GM12878 (cell line): Measurements from ENCODE around the gene GJB1. TPM values are rescaled to one million over a fixed set of nuclear protein-coding genes. Genes with fewer than 3 reads are reported as not detected.

Source experiments
- ATAC-seq: fragments of 200-7000 bp; cut with Tn5 transposase; 3 replicates; pipeline ENCODE4 v1.9.1; 2020; ENCODE audit warnings: mild to moderate bottlenecking, moderate library complexity
- BruUV-seq: library from RNA; stranded (reverse); fragments of 400-500 nt; replicated peaks from 2 replicates; lab custom pipeline; 2021; lab: Mats Ljungman, UMichigan
- CTCF ChIA-PET: fragments of 300-600 bp; sonication (Branson Sonifier 250); formaldehyde crosslinking; extraction: SDS; loops from one replicate; lab custom pipeline; 2021; ENCODE audit warnings: inconsistent platforms; lab: Yijun Ruan, JAX
- POLR2A ChIA-PET: fragments of 350-600 bp; formaldehyde crosslinking; extraction: SDS; loops from one replicate; lab custom pipeline; 2021; ENCODE audit warnings: inconsistent platforms; lab: Charles Lee
- RAD21 ChIA-PET: fragments of 300-600 bp; sonication (Branson Sonifier 250); formaldehyde crosslinking; loops from one replicate; lab custom pipeline; 2023; ENCODE audit warnings: antibody characterized with exemption; ENCODE audit not compliant: unreplicated experiment; lab: Charles Lee
- SMC1A ChIA-PET: fragments of 300-600 bp; sonication (Branson Sonifier 250); formaldehyde crosslinking; loops from one replicate; lab custom pipeline; 2023; ENCODE audit not compliant: unreplicated experiment, uncharacterized antibody; lab: Charles Lee
- DNase-seq: peaks from one replicate; pipeline ENCODE4 v3.0.0-alpha.2; 2011; ENCODE audit warnings: low read depth, low spot score
- FAIRE-seq: peaks from 3 replicates; lab custom pipeline; 2011; peaks lifted over from hg19 to GRCh38; lab: Jason Lieb, UNC
- H2AFZ ChIP-seq: 2 replicates; pipeline ENCODE4 v1.6.0; 2011; ENCODE audit warnings: low read depth, low read length, control low read depth; ENCODE audit not compliant: control insufficient read depth
- H3K27ac ChIP-seq: 2 replicates; pipeline ENCODE4 v1.5.1; 2011; ENCODE audit warnings: control low read depth; ENCODE audit not compliant: control insufficient read depth, insufficient read depth
- H3K27me3 ChIP-seq, 2 experiments: replicated peaks in 1 of 2; 2 replicates each; pipeline versions ENCODE4 v1.6.0 to v1.6.1; 2011; ENCODE audit warnings: low read length in 1 of 2; ENCODE audit not compliant: control insufficient read depth in 2 of 2, insufficient read depth in 2 of 2
- H3K36me3 ChIP-seq, 2 experiments: 2 replicates each; pipeline ENCODE4 v1.5.1; 2011; ENCODE audit warnings: low read length in 1 of 2; ENCODE audit not compliant: control insufficient read depth in 2 of 2, insufficient read depth in 2 of 2
- H3K4me1 ChIP-seq: 2 replicates; pipeline ENCODE4 v1.6.1; 2011; ENCODE audit warnings: mild to moderate bottlenecking, low read length, moderate library complexity, mixed read lengths; ENCODE audit not compliant: control insufficient read depth, insufficient read depth
- H3K4me2 ChIP-seq: 2 replicates; pipeline ENCODE4 v1.6.0; 2011; ENCODE audit warnings: control low read depth; ENCODE audit not compliant: control insufficient read depth, insufficient read depth
- H3K4me3 ChIP-seq: fragments of 200-600 bp; sonication (generic); 2 replicates; pipeline ENCODE4 v1.5.1; 2016
- H3K79me2 ChIP-seq: 2 replicates; pipeline ENCODE4 v1.6.0; 2011; ENCODE audit warnings: low read length; ENCODE audit not compliant: control insufficient read depth, insufficient read depth
- H3K9ac ChIP-seq: 2 replicates; pipeline ENCODE4 v1.8.0; 2011; ENCODE audit warnings: low read length, control low read depth, mixed read lengths; ENCODE audit not compliant: control insufficient read depth, insufficient read depth
- H3K9me3 ChIP-seq: replicated peaks from 3 replicates; pipeline ENCODE4 v1.5.1; 2011; ENCODE audit warnings: mild to moderate bottlenecking, low read length; ENCODE audit not compliant: control insufficient read depth, insufficient read depth
- H4K20me1 ChIP-seq: 2 replicates; pipeline ENCODE4 v1.6.0; 2011; ENCODE audit not compliant: control insufficient read depth, insufficient read depth
- HCFC1 ChIP-seq: fragments of 150-350 bp; IDR thresholded peaks from 2 replicates; pipeline ENCODE4 v1.6.1; 2014; ENCODE audit warnings: low read length
- MLLT1 ChIP-seq: fragments of 450-650 bp; IDR thresholded peaks from 2 replicates; pipeline ENCODE4 v1.6.1; 2016; ENCODE audit warnings: mild to moderate bottlenecking
- SIN3A ChIP-seq: IDR thresholded peaks from 2 replicates; pipeline ENCODE4 v1.6.1; 2012; ENCODE audit warnings: low read depth, low read length, improper control_type of control experiment
- WGBS: methylation state at CpG from one replicate; pipeline ENCODE4 v1.1.6; 2016; ENCODE audit warnings: low lambda C conversion rate; ENCODE audit not compliant: insufficient replicate concordance, insufficient coverage; ENCODE audit errors: missing lambda C conversion rate; 5-methylcytosine and 5-hydroxymethylcytosine counted together
- in situ Hi-C: fragments of 300-500 bp; cut with MboI; formaldehyde crosslinking; loops from 9 replicates; pipeline ENCODE4 v1.14.3; 2018; ENCODE audit warnings: mixed read lengths
- intact Hi-C: fragments of 100-400 bp; cut with micrococcal nuclease; formaldehyde crosslinking; loops from one replicate; pipeline ENCODE4 v1.14.2; 2022; ENCODE audit not compliant: unreplicated experiment
- polyA plus RNA-seq, 11 experiments: library from polyadenylated mRNA; depleted of rRNA in 4 of 11; unstranded in 6 of 11; stranded (reverse) in 5 of 11; fragments of >200 nt; fragmentation: Nextera tagmentation in 4 of 11; fragmentation: Illumina TruSeq in 1 of 11; extraction: Ambion mirVana in 4 of 11; extraction: Trizol in 1 of 11; gene quantifications; 1 replicate in 1 of 11; 2 replicates in 10 of 11; pipeline versions ENCODE4 v1.2.1 to v1.2.3, GENCODE V29; 2011 to 2016; ENCODE audit warnings: inconsistent platforms in 2 of 11, missing spikeins in 2 of 11, low read depth in 1 of 11
- total RNA-seq, 4 experiments: library from RNA; depleted of rRNA in 3 of 4; stranded (reverse); fragments of >200 nt in 3 of 4; fragmentation: Illumina TruSeq in 1 of 4; extraction: Trizol in 1 of 4; gene quantifications; 2 replicates each; pipeline versions ENCODE4 v1.2.1 to v1.2.3, GENCODE V29; 2013 to 2021
- TF ChIP-seq, protein P1 (sequence below): fragments of 450-650 bp; formaldehyde crosslinking; IDR thresholded peaks from 2 replicates; pipeline ENCODE4 v1.5.0; 2022; ENCODE audit warnings: mild to moderate bottlenecking, missing genetic modification characterization
- TF ChIP-seq, protein P2 (sequence below): fragments of 450-650 bp; IDR thresholded peaks from 2 replicates; pipeline ENCODE4 v1.6.1; 2016; ENCODE audit warnings: mild to moderate bottlenecking

GJB1 gene
- total and polyA plus RNA-seq, 10 of the 15 experiments (the other 5 are each of a cell fraction or from before 2014, with no cell fraction given) = not detected

DNA sequence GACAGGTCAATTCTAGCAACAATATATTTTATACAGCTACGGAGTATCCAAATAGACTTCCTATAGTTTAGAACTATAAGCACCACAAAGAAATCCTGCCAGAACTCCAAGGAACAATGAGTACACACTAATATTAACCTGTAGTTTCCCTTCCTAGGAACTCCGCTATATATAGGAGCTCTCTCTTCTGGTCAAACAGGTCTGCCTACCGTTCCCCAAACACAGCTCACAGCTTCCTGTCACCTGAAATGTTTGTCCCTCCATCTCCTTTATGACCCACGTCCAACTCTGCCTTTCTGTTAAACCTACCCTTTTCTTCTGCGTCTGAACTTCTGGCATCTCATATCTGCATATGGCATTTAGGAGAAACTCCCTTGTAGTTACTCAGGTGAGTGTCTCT is 10.5 kb upstream of the GJB1 start:
- in situ Hi-C loops = no loop called here
- intact Hi-C loops = no loop called here

More for the DNA sequence above, 10.5 kb upstream of the GJB1 start:
- POLR2A ChIA-PET = no interaction called here
- CTCF ChIA-PET = no interaction called here
- no peaks in the 10 kb centered on the region for H3K79me2 ChIP-seq
- 50% methylated on average over 5 of the region's 5 CpGs for WGBS
- FAIRE-seq (no peak), DNase-seq (no peak), ATAC-seq (no peak)
- RAD21 ChIA-PET = no interaction called here
- no TSS peak for BruUV-seq
- no peak overlapping the region for H3K4me3 ChIP-seq
- H4K20me1 ChIP-seq = no peaks in the 10 kb centered on the region
- H3K36me3 ChIP-seq = no peaks in the 10 kb centered on the region
- no peak overlapping the region for H3K9ac ChIP-seq
- SMC1A ChIA-PET = interaction anchor here (2.2 kb wide), 1 partner anchor 14 kb away, joined by 8 read pairs; no protein-coding TSS in a partner anchor
- no peak overlapping the region for H2AFZ ChIP-seq
- H3K4me2 ChIP-seq = no peak overlapping the region
- no peaks in the 10 kb centered on the region; a peak in 1 of 4 replicates for H3K27me3 ChIP-seq
- no peak overlapping the region for H3K27ac ChIP-seq
- no peaks in the 10 kb centered on the region for H3K4me1 ChIP-seq
- H3K9me3 ChIP-seq = no peaks in the 10 kb centered on the region; the same call in 2 of the 3 replicates
- TF ChIP-seq, protein P1, sequence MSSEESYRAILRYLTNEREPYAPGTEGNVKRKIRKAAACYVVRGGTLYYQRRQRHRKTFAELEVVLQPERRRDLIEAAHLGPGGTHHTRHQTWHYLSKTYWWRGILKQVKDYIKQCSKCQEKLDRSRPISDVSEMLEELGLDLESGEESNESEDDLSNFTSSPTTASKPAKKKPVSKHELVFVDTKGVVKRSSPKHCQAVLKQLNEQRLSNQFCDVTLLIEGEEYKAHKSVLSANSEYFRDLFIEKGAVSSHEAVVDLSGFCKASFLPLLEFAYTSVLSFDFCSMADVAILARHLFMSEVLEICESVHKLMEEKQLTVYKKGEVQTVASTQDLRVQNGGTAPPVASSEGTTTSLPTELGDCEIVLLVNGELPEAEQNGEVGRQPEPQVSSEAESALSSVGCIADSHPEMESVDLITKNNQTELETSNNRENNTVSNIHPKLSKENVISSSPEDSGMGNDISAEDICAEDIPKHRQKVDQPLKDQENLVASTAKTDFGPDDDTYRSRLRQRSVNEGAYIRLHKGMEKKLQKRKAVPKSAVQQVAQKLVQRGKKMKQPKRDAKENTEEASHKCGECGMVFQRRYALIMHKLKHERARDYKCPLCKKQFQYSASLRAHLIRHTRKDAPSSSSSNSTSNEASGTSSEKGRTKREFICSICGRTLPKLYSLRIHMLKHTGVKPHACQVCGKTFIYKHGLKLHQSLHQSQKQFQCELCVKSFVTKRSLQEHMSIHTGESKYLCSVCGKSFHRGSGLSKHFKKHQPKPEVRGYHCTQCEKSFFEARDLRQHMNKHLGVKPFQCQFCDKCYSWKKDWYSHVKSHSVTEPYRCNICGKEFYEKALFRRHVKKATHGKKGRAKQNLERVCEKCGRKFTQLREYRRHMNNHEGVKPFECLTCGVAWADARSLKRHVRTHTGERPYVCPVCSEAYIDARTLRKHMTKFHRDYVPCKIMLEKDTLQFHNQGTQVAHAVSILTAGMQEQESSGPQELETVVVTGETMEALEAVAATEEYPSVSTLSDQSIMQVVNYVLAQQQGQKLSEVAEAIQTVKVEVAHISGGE (CRISPR knock-in tag) = no peak
- TF ChIP-seq MLLT1 (no peak), HCFC1 (no peak), SIN3A (no peak)
- TF ChIP-seq, protein P2, sequence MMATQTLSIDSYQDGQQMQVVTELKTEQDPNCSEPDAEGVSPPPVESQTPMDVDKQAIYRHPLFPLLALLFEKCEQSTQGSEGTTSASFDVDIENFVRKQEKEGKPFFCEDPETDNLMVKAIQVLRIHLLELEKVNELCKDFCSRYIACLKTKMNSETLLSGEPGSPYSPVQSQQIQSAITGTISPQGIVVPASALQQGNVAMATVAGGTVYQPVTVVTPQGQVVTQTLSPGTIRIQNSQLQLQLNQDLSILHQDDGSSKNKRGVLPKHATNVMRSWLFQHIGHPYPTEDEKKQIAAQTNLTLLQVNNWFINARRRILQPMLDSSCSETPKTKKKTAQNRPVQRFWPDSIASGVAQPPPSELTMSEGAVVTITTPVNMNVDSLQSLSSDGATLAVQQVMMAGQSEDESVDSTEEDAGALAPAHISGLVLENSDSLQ = no peak
